HepG2 (cell line): ENCODE data around the gene LGALS4. TPM values are rescaled to one million over a fixed set of nuclear protein-coding genes. Genes with fewer than 3 reads are reported as not detected.

Experiments
- ATAC-seq: fragments of 200-7000 bp; cut with Tn5 transposase; 3 replicates; pipeline ENCODE4 v1.9.1; 2020; ENCODE audit warnings: mild to moderate bottlenecking, moderate library complexity
- BruUV-seq: library from RNA; stranded (reverse); fragments of 400-500 nt; replicated peaks from 2 replicates; lab custom pipeline; 2021; lab: Mats Ljungman, UMichigan
- CTCF ChIA-PET: fragments of 300-600 bp; formaldehyde crosslinking; extraction: SDS; loops from one replicate; lab custom pipeline; 2021; ENCODE audit warnings: low total read pairs, inconsistent platforms, low intra/inter-chr PET ratio; lab: Yijun Ruan, JAX
- POLR2A ChIA-PET: fragments of 350-600 bp; sonication (Branson Sonifier 250); formaldehyde crosslinking; loops from one replicate; lab custom pipeline; 2020; ENCODE audit warnings: antibody characterized with exemption, inconsistent platforms; lab: Yijun Ruan, JAX
- DNase-seq: peaks from one replicate; pipeline ENCODE4 v3.0.0-alpha.2; 2015; ENCODE audit warnings: low spot score
- FAIRE-seq: peaks from 3 replicates; lab custom pipeline; 2011; peaks lifted over from hg19 to GRCh38; lab: Jason Lieb, UNC
- H2AFZ ChIP-seq: one replicate; pipeline ENCODE4 v1.6.1; 2011; ENCODE audit warnings: low read length, inconsistent platforms
- H3K27ac ChIP-seq: fragments of 300-600 bp; 3 replicates; pipeline ENCODE4 v1.8.0; 2011; ENCODE audit warnings: mixed run types, mild to moderate bottlenecking, mixed read lengths, low read length, inconsistent platforms; ENCODE audit not compliant: insufficient read depth; ENCODE audit errors: extremely low read length
- H3K27me3 ChIP-seq, 2 experiments: fragments of 200-600 bp in 1 of 2; 2 replicates in 1 of 2; 3 replicates in 1 of 2; pipeline versions ENCODE4 v1.6.0 to v1.8.0; 2011; ENCODE audit warnings: low read length in 2 of 2, mild to moderate bottlenecking in 2 of 2, moderate library complexity in 2 of 2, inconsistent platforms in 1 of 2; ENCODE audit not compliant: insufficient read depth in 2 of 2, control insufficient read depth in 1 of 2
- H3K36me3 ChIP-seq, 2 experiments: fragments of 200-600 bp in 1 of 2; replicated peaks in 1 of 2; 2 replicates in 1 of 2; 3 replicates in 1 of 2; pipeline versions ENCODE4 v1.5.1 to v1.8.0; 2011; ENCODE audit warnings: low read length in 2 of 2, inconsistent platforms in 1 of 2; ENCODE audit not compliant: insufficient read depth in 2 of 2, control insufficient read depth in 1 of 2
- H3K4me1 ChIP-seq: 2 replicates; pipeline ENCODE4 v1.5.1; 2012; ENCODE audit warnings: low read length, inconsistent platforms; ENCODE audit not compliant: insufficient read depth
- H3K4me2 ChIP-seq: 2 replicates; pipeline ENCODE4 v1.6.0; 2011; ENCODE audit warnings: low read depth, low read length, inconsistent platforms
- H3K4me3 ChIP-seq, 3 experiments: fragments of 200-600 bp in 1 of 3; sonication (generic), shearing (Covaris generic) in 1 of 3; replicated peaks in 1 of 3; 2 replicates each; pipeline ENCODE4 v1.5.1; 2011 to 2016; ENCODE audit warnings: low read length in 3 of 3, inconsistent platforms in 2 of 3, low read depth in 2 of 3, mild to moderate bottlenecking in 2 of 3, control low read depth in 1 of 3, mixed read lengths in 1 of 3; ENCODE audit not compliant: insufficient read depth in 1 of 3
- H3K79me2 ChIP-seq: one replicate; pipeline ENCODE4 v1.6.1; 2011; ENCODE audit warnings: low read length, inconsistent platforms; ENCODE audit not compliant: insufficient read depth
- H3K9ac ChIP-seq: 2 replicates; pipeline ENCODE4 v1.6.0; 2011; ENCODE audit warnings: mild to moderate bottlenecking, low read depth, low read length, inconsistent platforms; ENCODE audit not compliant: insufficient read depth
- H3K9me3 ChIP-seq: 2 replicates; pipeline ENCODE4 v1.5.1; 2012; ENCODE audit warnings: mild to moderate bottlenecking, low read length
- H4K20me1 ChIP-seq: 2 replicates; pipeline ENCODE4 v1.6.0; 2011; ENCODE audit warnings: inconsistent platforms, mild to moderate bottlenecking, low read length, moderate library complexity; ENCODE audit not compliant: insufficient read depth
- HMG20A ChIP-seq: IDR thresholded peaks from 2 replicates; pipeline ENCODE4 v1.6.1; 2016; ENCODE audit warnings: borderline replicate concordance
- MYNN ChIP-seq: sonication (generic); formaldehyde crosslinking; IDR thresholded peaks from 2 replicates; pipeline ENCODE4 v1.4.0; 2020; ENCODE audit warnings: mild to moderate bottlenecking, low read depth, missing genetic modification reagents
- PAF1 ChIP-seq: IDR thresholded peaks from 2 replicates; pipeline ENCODE4 v1.6.1; 2016; ENCODE audit warnings: missing genetic modification reagents, missing compliant biosample characterization
- PATZ1 ChIP-seq: sonication (generic); formaldehyde crosslinking; IDR thresholded peaks from 2 replicates; pipeline ENCODE4 v1.4.0; 2020; ENCODE audit warnings: missing genetic modification reagents
- PAWR ChIP-seq: sonication (generic); formaldehyde crosslinking; IDR thresholded peaks from 2 replicates; pipeline ENCODE4 v1.4.0; 2020; ENCODE audit warnings: missing genetic modification reagents, mild to moderate bottlenecking, borderline replicate concordance
- RXRA ChIP-seq: sonication (generic); formaldehyde crosslinking; IDR thresholded peaks from 2 replicates; pipeline ENCODE4 v1.5.1; 2020; ENCODE audit warnings: missing genetic modification reagents
- SCMH1 ChIP-seq: sonication (generic); formaldehyde crosslinking; IDR thresholded peaks from 2 replicates; pipeline ENCODE4 v1.9.0; 2021; ENCODE audit warnings: missing genetic modification reagents, mild to moderate bottlenecking, borderline replicate concordance
- TEAD3 ChIP-seq: optimal IDR thresholded peaks from 2 replicates; pipeline ENCODE3; 2016; ENCODE audit warnings: borderline replicate concordance
- ZFP36 ChIP-seq: fragments of 150-350 bp; IDR thresholded peaks from 2 replicates; pipeline ENCODE4 v1.6.1; 2018; ENCODE audit warnings: borderline replicate concordance, low read length, low read depth; ENCODE audit not compliant: partially characterized antibody
- ZKSCAN1 ChIP-seq: fragments of 150-350 bp; IDR thresholded peaks from 2 replicates; pipeline ENCODE4 v1.6.1; 2014; ENCODE audit warnings: low read length
- ZNF276 ChIP-seq: sonication (generic); formaldehyde crosslinking; IDR thresholded peaks from 2 replicates; pipeline ENCODE4 v1.4.0; 2020; ENCODE audit warnings: mild to moderate bottlenecking, low read depth, missing genetic modification reagents
- ZNF343 ChIP-seq: sonication (generic); formaldehyde crosslinking; IDR thresholded peaks from 2 replicates; pipeline ENCODE4 v1.4.0; 2020; ENCODE audit warnings: mild to moderate bottlenecking, missing genetic modification reagents
- ZNF597 ChIP-seq: sonication (generic); formaldehyde crosslinking; IDR thresholded peaks from 2 replicates; pipeline ENCODE4 v1.5.0; 2020; ENCODE audit warnings: missing genetic modification reagents
- ZNF605 ChIP-seq: sonication (generic); formaldehyde crosslinking; IDR thresholded peaks from 2 replicates; pipeline ENCODE4 v1.8.0; 2022; ENCODE audit warnings: mild to moderate bottlenecking, missing genetic modification reagents
- ZNF652 ChIP-seq: IDR thresholded peaks from 2 replicates; pipeline ENCODE4 v1.6.1; 2016; ENCODE audit warnings: low read depth, borderline replicate concordance
- ZNF691 ChIP-seq: sonication (generic); formaldehyde crosslinking; IDR thresholded peaks from 2 replicates; pipeline ENCODE4 v1.4.0; 2020; ENCODE audit warnings: missing genetic modification reagents, low read depth, mild to moderate bottlenecking, borderline replicate concordance
- ZNF816 ChIP-seq: sonication (generic); formaldehyde crosslinking; IDR thresholded peaks from 2 replicates; pipeline ENCODE4 v1.8.0; 2022; ENCODE audit warnings: missing genetic modification reagents, mild to moderate bottlenecking, borderline replicate concordance
- whole genome bisulfite sequencing: methylation state at CpG from one replicate; pipeline ENCODE4 v1.1.6; 2017; ENCODE audit warnings: low lambda C conversion rate; 5-methylcytosine and 5-hydroxymethylcytosine counted together
- in situ Hi-C: cut with HindIII; loops from 2 replicates; pipeline ENCODE4 v1.10.0; 2017; ENCODE audit warnings: low pct_unique_long_range_greater_than_20kb; ENCODE audit not compliant: extremely low pct_ligation_motif_present
- intact Hi-C: fragments of 100-400 bp; cut with micrococcal nuclease; formaldehyde crosslinking; loops from one replicate; pipeline ENCODE4 v1.10.0; 2022; ENCODE audit not compliant: unreplicated experiment
- polyA plus RNA-seq, 8 experiments: library from polyadenylated mRNA; depleted of rRNA in 3 of 8; stranded (reverse) in 7 of 8; unstranded in 1 of 8; fragments of >200 nt; fragmentation: Illumina TruSeq in 4 of 8; extraction: Trizol in 4 of 8; gene quantifications; 2 replicates each; pipeline versions ENCODE4 v1.2.1 to v1.2.3, GENCODE V29; 2011 to 2016; ENCODE audit warnings: low read depth in 4 of 8, missing spikeins in 1 of 8, mixed read lengths in 1 of 8; ENCODE audit not compliant: insufficient read depth in 1 of 8
- total RNA-seq, 5 experiments: library from RNA; depleted of rRNA; stranded (reverse); fragments of >200 nt; fragmentation: Illumina TruSeq; extraction: Trizol; gene quantifications; 2 replicates each; pipeline ENCODE4 v1.2.3, GENCODE V29; 2016; ENCODE audit warnings: low read depth in 1 of 5

Gene LGALS4
- total and polyA plus RNA-seq, 2 of the 13 experiments (the other 11 are each of a cell fraction or from before 2014, with no cell fraction given) = 0.24 to 0.71 TPM

GRCh38 chr19:38831142-38831605 is 18.4 kb upstream of the LGALS4 start:
- H3K27ac ChIP-seq = peak overlapping the region; percentile 97
- ChIA-PET CTCF (no interaction called here), POLR2A (interaction anchor here (0.6 to 6.2 kb wide), 32 partner anchors 9 to 212 kb away, joined by 3 to 148 read pairs (median 5); partner anchors contain the start of genes ACTN4, EIF3K, HNRNPL and MRPS12)
- in situ Hi-C loops (loop anchor here (5.0 kb wide), 1 partner anchor 89 kb away; the partner anchor contains the start of gene CAPN12), intact Hi-C loops (loop anchor here (2.0 to 10.0 kb wide), 3 partner anchors 20 to 176 kb away; no protein-coding TSS in a partner anchor)
- H2AFZ ChIP-seq = no peak overlapping the region
- 1% methylated on average over 11 of the region's 16 CpGs for WGBS
- peaks cover 46% of the 10 kb centered on the region for H3K4me1 ChIP-seq
- H3K27me3 ChIP-seq = no peaks in the 10 kb centered on the region; a peak in 1 of 5 replicates
- no peaks in the 10 kb centered on the region for H4K20me1 ChIP-seq
- H3K9ac ChIP-seq = peak overlapping the region; percentile 95
- H3K36me3 ChIP-seq = peaks cover 7 to 27% of the 10 kb centered on the region in 2 experiments
- peak; percentile 87 for DNase-seq
- ATAC-seq = peak; percentile 75
- no peaks in the 10 kb centered on the region for H3K9me3 ChIP-seq
- peak; percentile 60 for FAIRE-seq
- BruUV-seq = TSS peak; percentile 82
- H3K4me3 ChIP-seq = peak overlapping the region; percentile 49 to 80 (median 62)
- peaks cover 8% of the 10 kb centered on the region for H3K79me2 ChIP-seq
- peak overlapping the region; percentile 94 for H3K4me2 ChIP-seq
- TF ChIP-seq ZFP36 (peak; percentile 96), ZNF597 (CRISPR knock-in tag) (no peak), MYNN (CRISPR knock-in tag) (no peak; the same call in 1 of the 2 replicates), ZKSCAN1 (no peak), ZNF816 (CRISPR knock-in tag) (0 out of 2 replicates have a peak, but pooled peaks have one; percentile 16), TEAD3 (CRISPR knock-in tag) (peak; percentile 63), PAWR (peak; percentile 40; the same call in 1 of the 2 replicates), PATZ1 (peak; percentile 47; the same call in 1 of the 2 replicates), HMG20A (CRISPR knock-in tag) (no peak), RXRA (CRISPR knock-in tag) (peak; percentile 87; the same call in 1 of the 2 replicates), PAF1 (no peak), ZNF343 (CRISPR knock-in tag) (no peak), ZNF691 (0 out of 2 replicates have a peak, but pooled peaks have one; percentile 15), SCMH1 (CRISPR knock-in tag) (no peak), ZNF652 (peak; percentile 86), ZNF605 (CRISPR knock-in tag) (no peak), ZNF276 (CRISPR knock-in tag) (no peak; the same call in 1 of the 2 replicates)
